Naive thymus-derived CD4-positive, alpha-beta T cell (primary cell): Measurements from ENCODE around the gene AKIRIN1. TPM values are rescaled to one million over a fixed set of nuclear protein-coding genes. Genes with fewer than 3 reads are reported as not detected.
"Not testable (repeated sequence)": the region's sequence is repeated elsewhere in the genome, so short reads cannot be mapped to it uniquely, and the experiment has no call there.

Experiments used
- ATAC-seq: fragments of 150-1000 bp; cut with Tn5 transposase; 2 replicates; pipeline ENCODE4 v1.10.0; 2021; ENCODE audit warnings: mild to moderate bottlenecking, moderate library complexity
- CTCF ChIA-PET: fragments of 350-600 bp; sonication (Branson Sonifier 250); formaldehyde crosslinking; loops from one replicate; lab custom pipeline; 2021; ENCODE audit warnings: antibody characterized with exemption; lab: Charles Lee
- POLR2A ChIA-PET: fragments of 350-600 bp; sonication (Branson Sonifier 250); formaldehyde crosslinking; loops from one replicate; lab custom pipeline; 2021; ENCODE audit warnings: antibody characterized with exemption, inconsistent platforms; lab: Charles Lee
- DNase-seq, 9 donors: peaks; one replicate each; pipeline versions ENCODE4 v3.0.0 to v3.0.0-alpha.2; 2020 to 2022; ENCODE audit warnings: mixed read lengths in 1 of 9
- H3K27ac ChIP-seq: one replicate; pipeline ENCODE4 v1.7.0; 2013; ENCODE audit warnings: mild to moderate bottlenecking, low read depth, low read length, moderate library complexity
- H3K27me3 ChIP-seq, 2 donors: one replicate each; pipeline ENCODE4 v1.7.0; 2013; ENCODE audit warnings: low read length in 2 of 2, mild to moderate bottlenecking in 2 of 2, moderate library complexity in 2 of 2; ENCODE audit not compliant: control insufficient read depth in 2 of 2, insufficient read depth in 2 of 2
- H3K36me3 ChIP-seq, 3 experiments: 1 replicate in 2 of 3; 2 replicates in 1 of 3; pipeline ENCODE4 v1.7.0; 2013; ENCODE audit warnings: low read length in 3 of 3, mild to moderate bottlenecking in 3 of 3, moderate library complexity in 1 of 3; ENCODE audit not compliant: insufficient read depth in 3 of 3, control insufficient read depth in 2 of 3
- H3K4me1 ChIP-seq, 2 donors: one replicate each; pipeline ENCODE4 v1.7.0; 2013; ENCODE audit warnings: low read length in 2 of 2, mild to moderate bottlenecking in 2 of 2, moderate library complexity in 1 of 2; ENCODE audit not compliant: control insufficient read depth in 2 of 2, insufficient read depth in 2 of 2
- H3K4me3 ChIP-seq: 2 replicates; pipeline ENCODE4 v1.7.0; 2013; ENCODE audit warnings: mild to moderate bottlenecking, low read length
- H3K9me3 ChIP-seq, 3 experiments: 1 replicate in 2 of 3; 2 replicates in 1 of 3; pipeline ENCODE4 v1.7.0; 2013; ENCODE audit warnings: low read length in 3 of 3; ENCODE audit not compliant: control insufficient read depth in 2 of 3
- H3K27ac Mint-ChIP-seq, 9 donors: one replicate each; pipeline ENCODE4 v1.8.0; 2020 to 2022; ENCODE audit warnings: mixed read lengths in 9 of 9, mild to moderate bottlenecking in 8 of 9, moderate library complexity in 5 of 9, inconsistent platforms in 2 of 9
- H3K27me3 Mint-ChIP-seq, 5 donors: one replicate each; pipeline ENCODE4 v1.8.0; 2021 to 2022; ENCODE audit warnings: mixed read lengths in 5 of 5, mild to moderate bottlenecking in 1 of 5
- H3K36me3 Mint-ChIP-seq, 5 donors: one replicate each; pipeline ENCODE4 v1.8.0; 2020 to 2022; ENCODE audit warnings: mixed read lengths in 5 of 5, mild to moderate bottlenecking in 3 of 5, inconsistent platforms in 1 of 5
- H3K4me1 Mint-ChIP-seq, 7 donors: one replicate each; pipeline ENCODE4 v1.8.0; 2020 to 2022; ENCODE audit warnings: mixed read lengths in 7 of 7, mild to moderate bottlenecking in 3 of 7, inconsistent platforms in 1 of 7
- H3K4me3 Mint-ChIP-seq, 10 donors: one replicate each; pipeline ENCODE4 v1.8.0; 2020 to 2022; ENCODE audit warnings: mild to moderate bottlenecking in 10 of 10, mixed read lengths in 10 of 10, moderate library complexity in 6 of 10, inconsistent platforms in 2 of 10
- H3K9me3 Mint-ChIP-seq, 11 donors: one replicate each; pipeline ENCODE4 v1.8.0; 2020 to 2022; ENCODE audit warnings: mixed read lengths in 11 of 11, mild to moderate bottlenecking in 4 of 11, inconsistent platforms in 1 of 11, moderate library complexity in 1 of 11
- intact Hi-C, 2 donors: fragments of 100-400 bp; cut with micrococcal nuclease; formaldehyde crosslinking; loops; one replicate each; pipeline ENCODE4 v1.15.1; 2023
- polyA plus RNA-seq, 2 donors: library from polyadenylated mRNA; unstranded; fragments of 300-500 nt; fragmentation: Illumina TruSeq; gene quantifications; one replicate each; pipeline ENCODE4 v1.2.3, GENCODE V29; 2021
- total RNA-seq, 6 experiments: library from RNA in 5 of 6; stranded (reverse) in 5 of 6; gene quantifications; 1 replicate in 5 of 6; 2 replicates in 1 of 6; pipeline ENCODE4 v1.2.3 and lab custom pipeline; 2021 to 2026

AKIRIN1 gene
- total and polyA plus RNA-seq, 7 experiments from 2014 or later, result 63.7 to 103 (median 74.2) TPM

GRCh38 chr1:39014956-39015355, 23.9 kb downstream of the AKIRIN1 start:
- CTCF ChIA-PET, H3K9me3 Mint-ChIP-seq, H3K4me3 ChIP-seq, H3K4me3 Mint-ChIP-seq, DNase-seq, H3K9me3 ChIP-seq, ATAC-seq, H3K27me3 Mint-ChIP-seq, H3K27ac ChIP-seq, H3K4me1 ChIP-seq, intact Hi-C loops, H3K4me1 Mint-ChIP-seq, H3K27me3 ChIP-seq, POLR2A ChIA-PET: not testable (repeated sequence)
- peaks cover 0 to 12% (median 0%) of the 10 kb centered on the region in 3 experiments for H3K36me3 ChIP-seq
- Mint-ChIP-seq H3K27ac (peak overlapping the region in 1 of 9 donors; percentile 47), H3K36me3 (peaks cover 4 to 10% (median 9%) of the 10 kb centered on the region in 5 donors)

- H3K4me3 ChIP-seq, result no peak overlapping the region
- no peaks in the 10 kb centered on the region for H3K9me3 Mint-ChIP-seq
- DNase-seq, result no peak
- peaks cover 0 to 6% (median 0%) of the 10 kb centered on the region in 5 donors for H3K27me3 Mint-ChIP-seq
- H3K4me3 Mint-ChIP-seq, result no peak overlapping the region
- no peaks in the 10 kb centered on the region for H3K9me3 ChIP-seq
- no peak for ATAC-seq
- peak overlapping the region in 1 of 9 donors; percentile 7 for H3K27ac Mint-ChIP-seq
- ChIA-PET POLR2A (interaction anchor here (0.9 kb wide), 1 partner anchor 9 kb away, joined by 3 read pairs; the partner anchor contains the start of gene NDUFS5), CTCF (interaction anchor here (0.5 kb wide), 1 partner anchor 398 kb away, joined by 3 read pairs; no protein-coding TSS in a partner anchor)
- no peaks in the 10 kb centered on the region for H3K36me3 ChIP-seq
- no peak overlapping the region for H3K27ac ChIP-seq
- intact Hi-C loops, result no loop called here
- H3K36me3 Mint-ChIP-seq, result peaks cover 4 to 10% (median 6%) of the 10 kb centered on the region in 5 donors
- H3K4me1 ChIP-seq, result no peaks in the 10 kb centered on the region
- H3K4me1 Mint-ChIP-seq, result peaks cover 0 to 2% (median 0%) of the 10 kb centered on the region in 7 donors
- H3K27me3 ChIP-seq, result no peaks in the 10 kb centered on the region
Observed at GRCh38 chr1:39016604-39017171, 25.6 kb downstream of the AKIRIN1 start.

- Mint-ChIP-seq H3K4me1 (peaks cover 0 to 2% (median 0%) of the 10 kb centered on the region in 7 donors), H3K9me3 (no peaks in the 10 kb centered on the region), H3K36me3 (peaks cover 0 to 5% (median under 1%) of the 10 kb centered on the region in 5 donors), H3K4me3 (no peak overlapping the region), H3K27ac (peak overlapping the region in 1 of 9 donors; percentile 22), H3K27me3 (peaks cover 0 to 9% (median 0%) of the 10 kb centered on the region in 5 donors)
- POLR2A ChIA-PET, result interaction anchor here (0.7 kb wide), 1 partner anchor 15 kb away, joined by 5 read pairs; no protein-coding TSS in a partner anchor
- DNase-seq (no peak), ATAC-seq (no peak)
- H3K36me3 ChIP-seq, result no peaks in the 10 kb centered on the region
- H3K27ac ChIP-seq, result no peak overlapping the region
- H3K9me3 ChIP-seq, result no peaks in the 10 kb centered on the region
- CTCF ChIA-PET, result no interaction called here
- no peaks in the 10 kb centered on the region for H3K27me3 ChIP-seq
- H3K4me1 ChIP-seq, result no peaks in the 10 kb centered on the region
- intact Hi-C loops, result no loop called here
- H3K4me3 ChIP-seq, result no peak overlapping the region
Observed at GRCh38 chr1:39017266-39017665, 26.2 kb downstream of the AKIRIN1 start.

GRCh38 chr1:39020494-39020893, 29.4 kb downstream of the AKIRIN1 start:
- H3K4me1 ChIP-seq, CTCF ChIA-PET, H3K4me3 ChIP-seq, H3K4me1 Mint-ChIP-seq, H3K27me3 ChIP-seq, H3K4me3 Mint-ChIP-seq, DNase-seq, H3K27ac ChIP-seq, ATAC-seq, H3K27me3 Mint-ChIP-seq, H3K27ac Mint-ChIP-seq, H3K9me3 ChIP-seq, H3K36me3 ChIP-seq, H3K36me3 Mint-ChIP-seq, H3K9me3 Mint-ChIP-seq: not testable (repeated sequence)
- POLR2A ChIA-PET, result interaction anchor here (0.9 kb wide), 1 partner anchor 14 kb away, joined by 3 read pairs; no protein-coding TSS in a partner anchor
- intact Hi-C loops, result loop anchor here in 1 of 2 donors (10.0 kb wide), 2 partner anchors 46 to 384 kb away; no protein-coding TSS in a partner anchor

- CTCF ChIA-PET, result no interaction called here
- H3K4me3 Mint-ChIP-seq, result no peak overlapping the region
Observed at GRCh38 chr1:39021426-39021825, 30.4 kb downstream of the AKIRIN1 start.

GRCh38 chr1:39023140-39023539, 32.1 kb downstream of the AKIRIN1 start:
- H3K4me3 Mint-ChIP-seq, result no peak overlapping the region
- Histone ChIP-seq H3K27ac (no peak overlapping the region), H3K4me3 (no peak overlapping the region), H3K27me3 (no peaks in the 10 kb centered on the region), H3K4me1 (peaks cover 8 to 12% of the 10 kb centered on the region in 2 donors), H3K9me3 (no peaks in the 10 kb centered on the region), H3K36me3 (peaks cover 0 to 4% (median 0%) of the 10 kb centered on the region in 3 experiments)
- ATAC-seq (no peak), DNase-seq (no peak)
- no peaks in the 10 kb centered on the region for H3K9me3 Mint-ChIP-seq
- no peak overlapping the region for H3K27ac Mint-ChIP-seq
- peaks cover 0 to 3% (median 0%) of the 10 kb centered on the region in 5 donors for H3K36me3 Mint-ChIP-seq
- intact Hi-C loops, result loop anchor here in 1 of 2 donors (10.0 kb wide), 2 partner anchors 48 to 382 kb away; no protein-coding TSS in a partner anchor
- H3K27me3 Mint-ChIP-seq, result peaks cover 0 to 9% (median 0%) of the 10 kb centered on the region in 5 donors
- POLR2A ChIA-PET, result no interaction called here
- CTCF ChIA-PET, result no interaction called here
- peaks cover 14 to 20% (median 16%) of the 10 kb centered on the region in 7 donors for H3K4me1 Mint-ChIP-seq

More at GRCh38 chr1:39021426-39021825, 30.4 kb downstream of the AKIRIN1 start:
- peaks cover 7 to 10% (median 8%) of the 10 kb centered on the region in 7 donors for H3K4me1 Mint-ChIP-seq
- H3K27ac Mint-ChIP-seq, result no peak overlapping the region
- H3K9me3 Mint-ChIP-seq, result no peaks in the 10 kb centered on the region
- DNase-seq (no peak), ATAC-seq (no peak)
- no peaks in the 10 kb centered on the region for H3K9me3 ChIP-seq
- H3K36me3 Mint-ChIP-seq, result no peaks in the 10 kb centered on the region
- POLR2A ChIA-PET, result no interaction called here
- H3K27me3 Mint-ChIP-seq, result peaks cover 0 to 9% (median 0%) of the 10 kb centered on the region in 5 donors
- H3K4me1 ChIP-seq, result peaks cover 4 to 5% of the 10 kb centered on the region in 2 donors
- no peak overlapping the region for H3K27ac ChIP-seq
- no peak overlapping the region for H3K4me3 ChIP-seq
- no peaks in the 10 kb centered on the region for H3K27me3 ChIP-seq
- intact Hi-C loops, result loop anchor here in 1 of 2 donors (10.0 kb wide), 2 partner anchors 47 to 383 kb away; no protein-coding TSS in a partner anchor
- H3K36me3 ChIP-seq, result peaks cover 0 to 2% (median 0%) of the 10 kb centered on the region in 3 experiments
